ENCODE data around the gene TAAR8.
"Not testable (repeated sequence)": the region's sequence is repeated elsewhere in the genome, so short reads cannot be mapped to it uniquely, and the experiment has no call there.

Gene TAAR8

GRCh38 chr6:132524646-132525045, 27.8 kb upstream of the TAAR8 start:
- no peak overlapping the region for H3K4me3 ChIP-seq (ENCODE audit: low read depth, low read length)
- DNase-seq (ENCODE audit: low read depth), result no peak
- no peak for TF ChIP-seq CTCF (conservative IDR thresholded peaks at IDR 0.05; ENCODE audit: low read depth, low read length)

GRCh38 chr6:132525866-132526265, 26.6 kb upstream of the TAAR8 start:
- no peak for DNase-seq (ENCODE audit: low read depth)
- no peak overlapping the region for H3K4me3 ChIP-seq (ENCODE audit: low read depth, low read length)
- no peak for TF ChIP-seq CTCF (conservative IDR thresholded peaks at IDR 0.05; ENCODE audit: low read depth, low read length)

- TF ChIP-seq CTCF (conservative IDR thresholded peaks at IDR 0.05; ENCODE audit: low read depth, low read length), result no peak
- no peak for DNase-seq (ENCODE audit: low read depth)
- H3K4me3 ChIP-seq (ENCODE audit: low read depth, low read length), result no peak overlapping the region
These were observed 26.0 kb upstream of the TAAR8 start for GRCh38 chr6:132526461-132526860.

GRCh38 chr6:132527791-132528190, 24.7 kb upstream of the TAAR8 start:
- DNase-seq (ENCODE audit: low read depth), result no peak
- no peak overlapping the region for H3K4me3 ChIP-seq (ENCODE audit: low read depth, low read length)
- no peak for TF ChIP-seq CTCF (conservative IDR thresholded peaks at IDR 0.05; ENCODE audit: low read depth, low read length)

GRCh38 chr6:132530293-132530974, 22.0 kb upstream of the TAAR8 start:
- TF ChIP-seq CTCF (conservative IDR thresholded peaks at IDR 0.05; ENCODE audit: low read depth, low read length), result peak; percentile 71
- peak; percentile 84 for DNase-seq (ENCODE audit: low read depth)
- no peak overlapping the region for H3K4me3 ChIP-seq (ENCODE audit: low read depth, low read length)

GRCh38 chr6:132534546-132534945, 17.9 kb upstream of the TAAR8 start:
- H3K4me3 ChIP-seq (ENCODE audit: low read depth, low read length); DNase-seq (ENCODE audit: low read depth): not testable (repeated sequence)

GRCh38 chr6:132537145-132537544, 15.3 kb upstream of the TAAR8 start:
- no peak for DNase-seq (ENCODE audit: low read depth)
- no peak overlapping the region for H3K4me3 ChIP-seq (ENCODE audit: low read depth, low read length)
- no peak for TF ChIP-seq CTCF (conservative IDR thresholded peaks at IDR 0.05; ENCODE audit: low read depth, low read length)
